Measurements from ENCODE around the gene OSBP2.

DNA sequence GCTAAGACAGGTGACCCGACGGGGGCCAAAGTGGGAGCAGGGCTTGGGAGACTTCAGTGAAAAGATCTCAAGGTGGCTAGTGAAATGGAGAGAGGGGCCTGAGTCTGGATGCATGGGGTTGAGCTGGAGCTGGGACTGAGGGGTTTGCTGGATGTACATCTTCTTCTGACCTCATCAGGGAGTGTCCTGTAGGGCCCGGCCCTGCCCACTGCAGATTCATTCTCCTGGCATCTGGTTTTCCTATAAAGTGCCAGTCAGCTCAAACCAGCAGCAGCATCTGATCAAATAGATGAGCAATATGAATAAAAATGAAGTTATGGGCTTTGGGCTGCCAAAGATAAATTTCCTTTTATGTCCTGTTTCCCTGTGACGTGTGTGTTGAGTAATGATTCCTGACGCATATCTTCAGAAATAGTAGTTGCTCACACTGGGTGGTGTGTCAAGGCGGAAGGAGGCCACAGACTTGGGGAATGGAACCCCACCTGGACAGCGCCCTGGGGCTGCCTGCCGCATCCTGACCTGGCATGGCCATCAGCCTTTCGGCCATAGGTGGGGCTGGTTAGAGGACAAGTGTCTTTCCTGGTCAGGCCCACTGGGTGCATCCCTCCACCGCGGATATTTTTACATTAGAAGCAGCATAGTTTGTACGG lies 135.4 kb downstream of the OSBP2 start:
- no peak for TF ChIP-seq POLR2A (IDR thresholded peaks at IDR 0.05)
- TF ChIP-seq, protein P1, sequence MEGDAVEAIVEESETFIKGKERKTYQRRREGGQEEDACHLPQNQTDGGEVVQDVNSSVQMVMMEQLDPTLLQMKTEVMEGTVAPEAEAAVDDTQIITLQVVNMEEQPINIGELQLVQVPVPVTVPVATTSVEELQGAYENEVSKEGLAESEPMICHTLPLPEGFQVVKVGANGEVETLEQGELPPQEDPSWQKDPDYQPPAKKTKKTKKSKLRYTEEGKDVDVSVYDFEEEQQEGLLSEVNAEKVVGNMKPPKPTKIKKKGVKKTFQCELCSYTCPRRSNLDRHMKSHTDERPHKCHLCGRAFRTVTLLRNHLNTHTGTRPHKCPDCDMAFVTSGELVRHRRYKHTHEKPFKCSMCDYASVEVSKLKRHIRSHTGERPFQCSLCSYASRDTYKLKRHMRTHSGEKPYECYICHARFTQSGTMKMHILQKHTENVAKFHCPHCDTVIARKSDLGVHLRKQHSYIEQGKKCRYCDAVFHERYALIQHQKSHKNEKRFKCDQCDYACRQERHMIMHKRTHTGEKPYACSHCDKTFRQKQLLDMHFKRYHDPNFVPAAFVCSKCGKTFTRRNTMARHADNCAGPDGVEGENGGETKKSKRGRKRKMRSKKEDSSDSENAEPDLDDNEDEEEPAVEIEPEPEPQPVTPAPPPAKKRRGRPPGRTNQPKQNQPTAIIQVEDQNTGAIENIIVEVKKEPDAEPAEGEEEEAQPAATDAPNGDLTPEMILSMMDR (IDR thresholded peaks at IDR 0.05): no peak
- no peak for TF ChIP-seq EP300 (IDR thresholded peaks at IDR 0.05)

Measured in tibial nerve (tissue), 4 donors.